ENCODE data around the gene DNAH2.

Gene DNAH2

GRCh38 chr17:7780736-7781135 lies 63.2 kb downstream of the DNAH2 start:
- no peak for DNase-seq (ENCODE audit: low spot score)

- DNase-seq (ENCODE audit: low spot score): peak; percentile 91
Observed at GRCh38 chr17:7781429-7781828, 63.9 kb downstream of the DNAH2 start.

GRCh38 chr17:7782240-7782639 lies 64.7 kb downstream of the DNAH2 start:
- DNase-seq (ENCODE audit: low spot score): peak; percentile 22

- DNase-seq (ENCODE audit: low spot score): no peak
Observed at GRCh38 chr17:7786866-7787265, 69.3 kb downstream of the DNAH2 start.

GRCh38 chr17:7789131-7789530 lies 71.6 kb downstream of the DNAH2 start:
- DNase-seq (ENCODE audit: low spot score): no peak

GRCh38 chr17:7790150-7790549 lies 72.6 kb downstream of the DNAH2 start:
- DNase-seq (ENCODE audit: low spot score): no peak

GRCh38 chr17:7792611-7793010 lies 75.1 kb downstream of the DNAH2 start:
- DNase-seq (ENCODE audit: low spot score): no peak

- no peak for DNase-seq (ENCODE audit: low spot score)
Observed at GRCh38 chr17:7794075-7794663, 76.6 kb downstream of the DNAH2 start.

GRCh38 chr17:7797976-7798375 lies 80.4 kb downstream of the DNAH2 start:
- DNase-seq (ENCODE audit: low spot score): no peak

- no peak for DNase-seq (ENCODE audit: low spot score)
Observed at GRCh38 chr17:7798839-7799238, 81.3 kb downstream of the DNAH2 start.

- DNase-seq (ENCODE audit: low spot score): peak; percentile 50
Observed at GRCh38 chr17:7803981-7804380, 86.4 kb downstream of the DNAH2 start.

- no peak for DNase-seq (ENCODE audit: low spot score)
Observed at GRCh38 chr17:7806587-7806986, 89.0 kb downstream of the DNAH2 start.

- DNase-seq (ENCODE audit: low spot score): no peak
Observed at GRCh38 chr17:7807206-7807605, 89.7 kb downstream of the DNAH2 start.

- peak; percentile 68 for DNase-seq (ENCODE audit: low spot score)
Observed at GRCh38 chr17:7809086-7809790, 91.7 kb downstream of the DNAH2 start.

GRCh38 chr17:7809791-7810343 lies 92.3 kb downstream of the DNAH2 start:
- peak; percentile 68 for DNase-seq (ENCODE audit: low spot score)

GRCh38 chr17:7811251-7811650 lies 93.7 kb downstream of the DNAH2 start:
- no peak for DNase-seq (ENCODE audit: low spot score)

- DNase-seq (ENCODE audit: low spot score): no peak
Observed at GRCh38 chr17:7814969-7815368, 97.4 kb downstream of the DNAH2 start.

GRCh38 chr17:7816926-7817642 lies 99.5 kb downstream of the DNAH2 start:
- DNase-seq (ENCODE audit: low spot score): no peak

GRCh38 chr17:7817643-7817964 lies 100.1 kb downstream of the DNAH2 start:
- no peak for DNase-seq (ENCODE audit: low spot score)

- no peak for DNase-seq (ENCODE audit: low spot score)
Observed at GRCh38 chr17:7818026-7818425, 100.5 kb downstream of the DNAH2 start.

GRCh38 chr17:7818746-7819645 lies 101.5 kb downstream of the DNAH2 start:
- DNase-seq (ENCODE audit: low spot score): no peak

- DNase-seq (ENCODE audit: low spot score): no peak
Observed at GRCh38 chr17:7820231-7820630, 102.7 kb downstream of the DNAH2 start.

All from kidney tubule cell (primary cell).